Ishikawa (cell line): Measurements from ENCODE around the gene CLDN20.

Experiments used
- CEBPB ChIP-seq: IDR thresholded peaks from 2 replicates; pipeline ENCODE4 v1.6.1; 2012
- CREB1 ChIP-seq: IDR thresholded peaks from 2 replicates; pipeline ENCODE4 v1.6.1; 2012; ENCODE audit warnings: low read depth
- EGR1 ChIP-seq: IDR thresholded peaks from 2 replicates; pipeline ENCODE4 v1.6.1; 2012
- EP300 ChIP-seq: IDR thresholded peaks from 2 replicates; pipeline ENCODE4 v1.6.1; 2012; ENCODE audit warnings: borderline replicate concordance
- FOXM1 ChIP-seq: IDR thresholded peaks from 2 replicates; pipeline ENCODE4 v1.6.1; 2012; ENCODE audit warnings: low read depth, borderline replicate concordance
- MAX ChIP-seq: IDR thresholded peaks from 2 replicates; pipeline ENCODE4 v1.6.1; 2012
- NFIC ChIP-seq: IDR thresholded peaks from 2 replicates; pipeline ENCODE4 v1.6.1; 2012
- RAD21 ChIP-seq: IDR thresholded peaks from 2 replicates; pipeline ENCODE4 v1.6.1; 2012; ENCODE audit warnings: low read depth
- REST ChIP-seq: IDR thresholded peaks from 2 replicates; pipeline ENCODE4 v1.6.1; 2012; ENCODE audit warnings: low read depth, mild to moderate bottlenecking
- TAF1 ChIP-seq: IDR thresholded peaks from 2 replicates; pipeline ENCODE4 v1.6.1; 2012; ENCODE audit warnings: low read depth, mild to moderate bottlenecking
- TCF12 ChIP-seq: IDR thresholded peaks from 2 replicates; pipeline ENCODE4 v1.6.1; 2012; ENCODE audit warnings: low read depth
- TEAD4 ChIP-seq: IDR thresholded peaks from 2 replicates; pipeline ENCODE4 v1.6.1; 2012
- USF1 ChIP-seq: IDR thresholded peaks from 2 replicates; pipeline ENCODE4 v1.6.1; 2012
- YY1 ChIP-seq: IDR thresholded peaks from 2 replicates; pipeline ENCODE4 v1.6.1; 2012; ENCODE audit warnings: low read depth
- ZBTB7A ChIP-seq: IDR thresholded peaks from 2 replicates; pipeline ENCODE4 v1.6.1; 2012; ENCODE audit warnings: low read depth

CLDN20 gene

GRCh38 chr6:155290491-155290890 lies 26.7 kb downstream of the CLDN20 start:
- TF ChIP-seq FOXM1 (no peak), MAX (no peak), CREB1 (no peak), RAD21 (no peak), ZBTB7A (no peak), EGR1 (no peak), EP300 (no peak), CEBPB (no peak), TEAD4 (no peak)

- TF ChIP-seq RAD21 = no peak
- TF ChIP-seq EP300 = no peak
- TF ChIP-seq CREB1 = no peak
- no peak for TF ChIP-seq FOXM1
- TF ChIP-seq EGR1 = no peak
- TF ChIP-seq YY1 = no peak
- no peak for TF ChIP-seq MAX
- TF ChIP-seq REST = no peak
- TF ChIP-seq NFIC = no peak
- no peak for TF ChIP-seq TAF1
- TF ChIP-seq TCF12 = no peak
- TF ChIP-seq TEAD4 = no peak
Observed at GRCh38 chr6:155291291-155291690, 27.5 kb downstream of the CLDN20 start.

- TF ChIP-seq MAX (no peak), TEAD4 (no peak), CREB1 (no peak), RAD21 (no peak), USF1 (no peak), YY1 (no peak), FOXM1 (no peak), REST (no peak), EP300 (no peak), TCF12 (no peak)
Observed at GRCh38 chr6:155292711-155293110, 28.9 kb downstream of the CLDN20 start.

- no peak for TF ChIP-seq EP300
- TF ChIP-seq ZBTB7A = no peak
- TF ChIP-seq EGR1 = no peak
- TF ChIP-seq TEAD4 = no peak
- TF ChIP-seq FOXM1 = no peak
- no peak for TF ChIP-seq TAF1
- no peak for TF ChIP-seq CEBPB
- no peak for TF ChIP-seq REST
- TF ChIP-seq TCF12 = no peak
- no peak for TF ChIP-seq YY1
- TF ChIP-seq NFIC = no peak
- TF ChIP-seq USF1 = no peak
- TF ChIP-seq MAX = no peak
Observed at GRCh38 chr6:155297669-155298068, 33.9 kb downstream of the CLDN20 start.
